ENCODE measurements around the gene DDIAS. TPM values are rescaled to one million over a fixed set of nuclear protein-coding genes. Genes with fewer than 3 reads are reported as not detected.
"Not testable (repeated sequence)": the region's sequence is repeated elsewhere in the genome, so short reads cannot be mapped to it uniquely, and the experiment has no call there.

Gene DDIAS
- total and polyA plus RNA-seq, 9 of the 15 experiments (the other 6 are each of a cell fraction or from before 2014, with no cell fraction given) = 9.4 to 27.2 (median 23.3) TPM

DNA sequence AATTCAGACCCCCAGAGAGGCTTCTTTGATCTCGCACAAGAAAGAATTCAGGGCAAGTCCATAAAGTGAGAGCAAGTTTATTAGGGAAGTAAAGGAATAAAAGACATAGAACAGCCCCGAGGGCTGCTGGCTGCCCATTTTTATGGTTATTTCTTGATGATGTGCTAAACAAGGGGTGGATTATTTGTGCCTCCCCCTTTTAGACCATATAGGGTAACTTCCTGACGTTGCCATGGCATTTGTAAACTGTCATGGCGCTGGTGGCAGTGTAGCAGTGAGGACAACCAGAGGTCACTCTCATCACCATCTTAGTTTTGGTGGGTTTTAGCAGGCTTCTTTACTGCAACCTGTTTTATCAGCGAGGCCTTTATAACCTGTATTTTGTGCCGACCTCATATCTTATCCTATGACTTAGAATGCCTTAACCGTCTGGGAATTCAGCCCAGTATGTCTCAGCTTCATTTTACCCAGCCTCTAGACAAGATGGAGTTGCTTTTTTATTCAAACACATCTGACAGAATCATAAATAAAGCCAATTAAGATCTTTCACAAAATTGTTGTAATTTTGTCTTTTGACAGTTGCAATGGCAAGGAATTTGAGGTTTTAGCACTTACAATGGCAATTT lies 7.6 kb downstream of the DDIAS start (continued):
- TF ChIP-seq DPF2 (IDR thresholded peaks at IDR 0.05) (no peak), RBFOX2 (IDR thresholded peaks at IDR 0.05; ENCODE audit: low read depth, low read length) (no peak)

DNA sequence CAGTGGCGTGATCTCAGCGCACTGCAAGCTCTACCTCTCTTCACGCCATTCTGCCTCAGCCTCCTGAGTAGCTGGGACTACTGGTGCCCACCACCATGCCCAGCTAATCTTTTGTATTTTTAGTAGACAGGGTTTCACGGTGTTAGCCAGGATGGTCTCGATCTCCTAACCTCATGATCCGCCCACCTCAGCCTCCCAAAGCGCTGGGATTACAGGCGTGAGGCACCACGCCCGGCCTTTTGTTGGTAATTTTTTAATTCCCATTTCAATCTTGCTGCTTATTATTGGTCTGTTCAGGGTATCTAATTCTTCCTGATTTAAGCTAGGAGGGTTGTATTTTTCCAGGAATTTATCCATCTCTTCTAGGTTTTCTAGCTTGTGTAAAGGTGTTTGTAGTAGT lies 18.2 kb downstream of the DDIAS start:
- H3K79me2 ChIP-seq (ENCODE audit: control insufficient read depth, insufficient read depth, low read length); CTCF ChIA-PET (ENCODE audit: low intra/inter-chr PET ratio); H4K20me1 ChIP-seq (replicated peaks; ENCODE audit: control insufficient read depth, insufficient read depth, low read length); H3K4me3 ChIP-seq; H3K9me3 ChIP-seq (replicated peaks; ENCODE audit: control insufficient read depth, insufficient read depth, low read depth, low read length); FAIRE-seq; H3K9ac ChIP-seq (ENCODE audit: insufficient read depth in 1 of 2, low read depth in 2 of 2, low read length in 2 of 2); H3K9me1 ChIP-seq (ENCODE audit: control insufficient read depth, insufficient read depth, low read length); ATAC-seq; H3K4me2 ChIP-seq (ENCODE audit: insufficient read depth, low read length); H2AFZ ChIP-seq (ENCODE audit: low read depth, low read length); BruUV-seq (replicated peaks); H3K27me3 ChIP-seq (ENCODE audit: control insufficient read depth in 2 of 2, insufficient read depth in 2 of 2, low read length in 2 of 2); DNase-seq (ENCODE audit: extremely low read depth in 1 of 4, low spot score in 3 of 4); H3K27ac ChIP-seq (ENCODE audit: extremely low read depth, low read depth, low read length); H3K4me1 ChIP-seq (replicated peaks in 1 of 2; ENCODE audit: control insufficient read depth in 2 of 2, insufficient read depth in 2 of 2, low read length in 2 of 2); intact Hi-C loops (cut with micrococcal nuclease); POLR2A ChIA-PET: not testable (repeated sequence)
- in situ Hi-C loops (cut with MboI) = loop anchor here (25.0 kb wide), 1 partner anchor 318 kb away; no protein-coding TSS in a partner anchor
- 91% methylated on average over 9 of the region's 10 CpGs for WGBS (ENCODE audit: insufficient coverage, low coverage, missing lambda C conversion rate)
- peaks cover 54% of the 10 kb centered on the region for H3K36me3 ChIP-seq (ENCODE audit: control insufficient read depth, insufficient read depth, low read length)

DNA sequence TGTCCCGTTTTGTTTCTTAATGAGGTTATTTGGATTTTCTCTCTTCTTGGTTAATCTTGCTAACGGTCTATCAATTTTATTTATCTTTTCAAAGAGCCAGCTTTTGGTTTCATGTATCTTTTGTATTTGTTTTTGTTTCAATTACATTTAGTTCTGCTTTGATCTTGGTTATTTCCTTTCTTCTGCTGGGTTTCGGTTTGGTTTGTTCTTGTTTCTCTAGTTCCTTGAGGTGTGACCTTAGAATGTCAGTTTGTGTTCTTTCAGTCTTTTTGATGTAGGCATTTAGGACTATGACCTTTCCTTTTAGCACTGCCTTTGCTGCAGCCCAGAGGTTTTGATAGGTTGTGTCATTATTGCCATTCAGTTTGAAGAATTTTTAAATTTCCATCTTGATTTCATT lies 18.7 kb downstream of the DDIAS start:
- H4K20me1 ChIP-seq (replicated peaks; ENCODE audit: control insufficient read depth, insufficient read depth, low read length); H2AFZ ChIP-seq (ENCODE audit: low read depth, low read length); FAIRE-seq; H3K4me1 ChIP-seq (replicated peaks in 1 of 2; ENCODE audit: control insufficient read depth in 2 of 2, insufficient read depth in 2 of 2, low read length in 2 of 2); CTCF ChIA-PET (ENCODE audit: low intra/inter-chr PET ratio); ATAC-seq; BruUV-seq (replicated peaks); H3K4me2 ChIP-seq (ENCODE audit: insufficient read depth, low read length); POLR2A ChIA-PET; H3K27me3 ChIP-seq (ENCODE audit: control insufficient read depth in 2 of 2, insufficient read depth in 2 of 2, low read length in 2 of 2); H3K4me3 ChIP-seq; H3K9ac ChIP-seq (ENCODE audit: insufficient read depth in 1 of 2, low read depth in 2 of 2, low read length in 2 of 2); H3K9me1 ChIP-seq (ENCODE audit: control insufficient read depth, insufficient read depth, low read length); H3K9me3 ChIP-seq (replicated peaks; ENCODE audit: control insufficient read depth, insufficient read depth, low read depth, low read length); intact Hi-C loops (cut with micrococcal nuclease); DNase-seq (ENCODE audit: extremely low read depth in 1 of 4, low spot score in 3 of 4); H3K79me2 ChIP-seq (ENCODE audit: control insufficient read depth, insufficient read depth, low read length); H3K27ac ChIP-seq (ENCODE audit: extremely low read depth, low read depth, low read length): not testable (repeated sequence)
- in situ Hi-C loops (cut with MboI) = loop anchor here (25.0 kb wide), 1 partner anchor 317 kb away; no protein-coding TSS in a partner anchor
- WGBS (ENCODE audit: insufficient coverage, low coverage, missing lambda C conversion rate) = 87% methylated on average over 3 of the region's 3 CpGs
- peaks cover 51% of the 10 kb centered on the region; the same call in 2 of the 3 replicates for H3K36me3 ChIP-seq (ENCODE audit: control insufficient read depth, insufficient read depth, low read length)

DNA sequence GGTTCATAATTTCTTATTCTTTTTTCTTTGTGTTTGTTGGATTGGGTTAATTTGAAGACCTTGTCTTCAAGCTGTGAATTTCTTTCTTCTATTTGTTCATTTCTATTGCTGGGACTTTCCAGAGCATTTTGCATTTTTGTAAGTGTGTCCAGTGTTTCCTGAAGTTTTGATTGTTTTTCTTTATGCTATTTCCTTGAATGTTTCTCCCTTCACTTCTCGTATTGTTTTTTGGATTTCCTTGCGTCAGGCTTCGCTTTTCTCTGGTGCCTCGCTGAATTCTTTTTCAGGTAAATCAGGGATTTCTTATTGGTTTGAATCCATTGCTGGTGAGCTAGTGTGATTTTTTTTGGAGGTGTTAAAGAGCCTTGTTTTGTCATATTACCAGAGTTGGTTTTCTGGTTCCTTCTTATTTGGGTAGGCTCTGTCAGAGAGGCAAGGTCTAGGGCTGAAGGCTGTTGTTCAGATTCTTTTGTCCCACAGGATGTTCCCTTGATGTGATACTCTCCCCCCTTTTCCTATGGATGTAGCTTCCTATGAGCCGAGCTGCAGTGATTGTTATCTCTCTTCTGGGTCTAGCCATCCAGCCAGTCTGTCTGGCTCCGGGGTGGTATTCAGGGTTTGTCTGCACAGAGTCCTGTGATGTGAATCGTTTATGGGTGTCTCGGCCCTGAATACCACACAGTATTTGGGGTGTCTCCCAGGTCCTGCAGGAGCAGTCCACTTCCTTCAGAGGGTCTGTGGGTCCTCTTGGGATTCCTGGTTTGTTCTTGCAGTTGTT lies 21.0 kb downstream of the DDIAS start:
- H3K4me1 ChIP-seq (replicated peaks in 1 of 2; ENCODE audit: control insufficient read depth in 2 of 2, insufficient read depth in 2 of 2, low read length in 2 of 2); FAIRE-seq; POLR2A ChIA-PET; H3K4me2 ChIP-seq (ENCODE audit: insufficient read depth, low read length); H3K79me2 ChIP-seq (ENCODE audit: control insufficient read depth, insufficient read depth, low read length); H3K9me1 ChIP-seq (ENCODE audit: control insufficient read depth, insufficient read depth, low read length); intact Hi-C loops (cut with micrococcal nuclease); H2AFZ ChIP-seq (ENCODE audit: low read depth, low read length); H3K9ac ChIP-seq (ENCODE audit: insufficient read depth in 1 of 2, low read depth in 2 of 2, low read length in 2 of 2); H3K27me3 ChIP-seq (ENCODE audit: control insufficient read depth in 2 of 2, insufficient read depth in 2 of 2, low read length in 2 of 2); H3K27ac ChIP-seq (ENCODE audit: extremely low read depth, low read depth, low read length); ATAC-seq; BruUV-seq (replicated peaks); H3K9me3 ChIP-seq (replicated peaks; ENCODE audit: control insufficient read depth, insufficient read depth, low read depth, low read length); CTCF ChIA-PET (ENCODE audit: low intra/inter-chr PET ratio); DNase-seq (ENCODE audit: extremely low read depth in 1 of 4, low spot score in 3 of 4); H3K4me3 ChIP-seq; H4K20me1 ChIP-seq (replicated peaks; ENCODE audit: control insufficient read depth, insufficient read depth, low read length): not testable (repeated sequence)
- in situ Hi-C loops (cut with MboI) = loop anchor here (25.0 kb wide), 1 partner anchor 315 kb away; no protein-coding TSS in a partner anchor
- 81% methylated on average over 8 of the region's 8 CpGs for WGBS (ENCODE audit: insufficient coverage, low coverage, missing lambda C conversion rate)
- H3K36me3 ChIP-seq (ENCODE audit: control insufficient read depth, insufficient read depth, low read length) = peaks cover 41% of the 10 kb centered on the region
